Liver (tissue), 9 donors: ENCODE data around the gene SLC22A5. TPM values are rescaled to one million over a fixed set of nuclear protein-coding genes. Genes with fewer than 3 reads are reported as not detected.

ENCODE experiments used
- DNase-seq: peaks from one replicate; pipeline ENCODE4 v3.0.0-alpha.2; 2017; ENCODE audit warnings: low spot score
- H3K27ac ChIP-seq, 2 donors: one replicate each; pipeline ENCODE4 v1.7.0; 2013; ENCODE audit warnings: inconsistent platforms in 2 of 2, low read length in 2 of 2, control low read depth in 1 of 2, low read depth in 1 of 2, mild to moderate bottlenecking in 1 of 2
- H3K27me3 ChIP-seq, 4 donors: one replicate each; pipeline versions ENCODE4 v1.6.1 to v1.7.0; 2013; ENCODE audit warnings: low read length in 3 of 4, inconsistent platforms in 1 of 4, mild to moderate bottlenecking in 1 of 4, moderate library complexity in 1 of 4; ENCODE audit not compliant: control insufficient read depth in 4 of 4, insufficient read depth in 4 of 4
- H3K36me3 ChIP-seq, 4 donors: one replicate each; pipeline versions ENCODE4 v1.6.1 to v1.7.0; 2013; ENCODE audit warnings: low read length in 3 of 4, mild to moderate bottlenecking in 3 of 4, low read depth in 1 of 4, moderate library complexity in 1 of 4; ENCODE audit not compliant: control insufficient read depth in 4 of 4, insufficient read depth in 3 of 4
- H3K4me1 ChIP-seq, 4 donors: one replicate each; pipeline versions ENCODE4 v1.6.1 to v1.7.0; 2013; ENCODE audit warnings: low read length in 3 of 4, mild to moderate bottlenecking in 3 of 4, moderate library complexity in 1 of 4; ENCODE audit not compliant: control insufficient read depth in 4 of 4, insufficient read depth in 4 of 4
- H3K4me3 ChIP-seq, 3 donors: one replicate each; pipeline versions ENCODE4 v1.6.1 to v1.7.0; 2013; ENCODE audit warnings: low read length in 3 of 3, control low read depth in 1 of 3, low read depth in 1 of 3, mild to moderate bottlenecking in 1 of 3
- H3K9ac ChIP-seq, 2 donors: one replicate each; pipeline ENCODE4 v1.7.0; 2013; ENCODE audit warnings: low read length in 2 of 2, mild to moderate bottlenecking in 2 of 2, moderate library complexity in 2 of 2, control low read depth in 1 of 2, low read depth in 1 of 2
- H3K9me3 ChIP-seq, 4 donors: one replicate each; pipeline versions ENCODE4 v1.6.1 to v1.7.0; 2013; ENCODE audit warnings: low read length in 3 of 4; ENCODE audit not compliant: control insufficient read depth in 4 of 4
- ATF3 ChIP-seq: IDR thresholded peaks from 2 replicates; pipeline ENCODE4 v1.6.1; 2016; ENCODE audit warnings: antibody characterized with exemption
- CTCF ChIP-seq: fragments of 150-350 bp; IDR thresholded peaks from 2 replicates; pipeline ENCODE4 v1.5.1; 2017; ENCODE audit warnings: improper control_type of control experiment, low read depth, low read length; ENCODE audit not compliant: missing input control
- EGR1 ChIP-seq, 2 donors: IDR thresholded peaks; 2 replicates each; pipeline ENCODE4 v1.6.1; 2016 to 2018; ENCODE audit warnings: antibody characterized with exemption in 2 of 2, low read depth in 2 of 2
- FOXA1 ChIP-seq: IDR thresholded peaks from 2 replicates; pipeline ENCODE4 v1.6.1; 2016; ENCODE audit warnings: antibody characterized with exemption
- FOXA2 ChIP-seq: IDR thresholded peaks from 2 replicates; pipeline ENCODE4 v1.6.1; 2016; ENCODE audit warnings: antibody characterized with exemption
- GABPA ChIP-seq, 2 donors: IDR thresholded peaks in 1 of 2; conservative IDR thresholded peaks in 1 of 2; 2 replicates each; pipeline ENCODE4 v1.6.1; 2016; ENCODE audit warnings: antibody characterized with exemption in 2 of 2, mild to moderate bottlenecking in 1 of 2, moderate library complexity in 1 of 2
- HNF4A ChIP-seq, 2 donors: conservative IDR thresholded peaks; 2 replicates each; pipeline ENCODE4 v1.6.1; 2016; ENCODE audit warnings: antibody characterized with exemption in 2 of 2, mild to moderate bottlenecking in 2 of 2
- HNF4G ChIP-seq: IDR thresholded peaks from 2 replicates; pipeline ENCODE4 v1.6.1; 2016; ENCODE audit warnings: antibody characterized with exemption
- JUND ChIP-seq, 2 donors: IDR thresholded peaks; 2 replicates each; pipeline ENCODE4 v1.6.1; 2016; ENCODE audit warnings: antibody characterized with exemption in 2 of 2
- MAX ChIP-seq: IDR thresholded peaks from 2 replicates; pipeline ENCODE4 v1.6.1; 2016; ENCODE audit warnings: antibody characterized with exemption
- NR2F2 ChIP-seq: IDR thresholded peaks from 2 replicates; pipeline ENCODE4 v1.6.1; 2016; ENCODE audit warnings: antibody characterized with exemption
- RAD21 ChIP-seq, 2 donors: IDR thresholded peaks; 2 replicates each; pipeline ENCODE4 v1.6.1; 2016; ENCODE audit warnings: antibody characterized with exemption in 2 of 2, mild to moderate bottlenecking in 2 of 2
- REST ChIP-seq: IDR thresholded peaks from 2 replicates; pipeline ENCODE4 v1.6.1; 2016; ENCODE audit warnings: antibody characterized with exemption, mild to moderate bottlenecking
- RXRA ChIP-seq, 2 donors: IDR thresholded peaks; 2 replicates each; pipeline ENCODE4 v1.6.1; 2017 to 2018; ENCODE audit warnings: antibody characterized with exemption in 2 of 2, mild to moderate bottlenecking in 1 of 2
- SP1 ChIP-seq: IDR thresholded peaks from 2 replicates; pipeline ENCODE4 v1.6.1; 2018; ENCODE audit warnings: antibody characterized with exemption, mild to moderate bottlenecking
- TAF1 ChIP-seq: conservative IDR thresholded peaks from 2 replicates; pipeline ENCODE4 v1.6.1; 2016; ENCODE audit warnings: antibody characterized with exemption, mild to moderate bottlenecking
- YY1 ChIP-seq: IDR thresholded peaks from 2 replicates; pipeline ENCODE4 v1.6.1; 2016; ENCODE audit warnings: antibody characterized with exemption, mild to moderate bottlenecking
- ZBTB33 ChIP-seq: IDR thresholded peaks from 2 replicates; pipeline ENCODE4 v1.6.1; 2016; ENCODE audit warnings: antibody characterized with exemption
- WGBS: extraction: QIAGEN DNeasy Blood & Tissue Kit; methylation state at CpG from one replicate; pipeline ENCODE4 v1.1.7; 2013; 5-methylcytosine and 5-hydroxymethylcytosine counted together
- polyA plus RNA-seq, 2 donors: library from polyadenylated mRNA; stranded (reverse) in 1 of 2; unstranded in 1 of 2; fragments of 200-250 nt in 1 of 2; fragments of >200 nt in 1 of 2; fragmentation: Nextera tagmentation in 1 of 2; extraction: Ambion mirVana in 1 of 2; gene quantifications; one replicate each; pipeline versions ENCODE4 v1.2.1 to v1.2.3, GENCODE V29; 2013 to 2015
- total RNA-seq, 2 donors: library from RNA; depleted of rRNA; stranded (reverse); fragments of >200 nt; gene quantifications; one replicate each; pipeline ENCODE4 v1.2.3, GENCODE V29; 2014
- donor health status: healthy.
- donor health status: healthy.
- donor health status: healthy.
- donor health status: healthy.
- donor health status: healthy.

The SLC22A5 gene
- total and polyA plus RNA-seq, 4 donors = 3.4 to 12.7 (median 8.5) TPM

GRCh38 chr5:132342291-132343180 is 27.0 kb upstream of the SLC22A5 start (continued):
- TF ChIP-seq ZBTB33 (no peak), FOXA1 (no peak), YY1 (no peak)

GRCh38 chr5:132344775-132345514 is 24.6 kb upstream of the SLC22A5 start:
- H3K27ac ChIP-seq = no peak overlapping the region
- H3K4me3 ChIP-seq = no peak overlapping the region
- DNase-seq = no peak
- H3K9ac ChIP-seq = no peak overlapping the region
- H3K9me3 ChIP-seq = peaks cover 0 to 5% (median 2%) of the 10 kb centered on the region in 4 donors
- H3K36me3 ChIP-seq = peaks cover 0 to 10% (median 6%) of the 10 kb centered on the region in 4 donors
- TF ChIP-seq FOXA2 (no peak), ZBTB33 (no peak), FOXA1 (no peak), RAD21 (IDR thresholded peaks at IDR 0.05) (no peak), NR2F2 (no peak), HNF4A (conservative IDR thresholded peaks at IDR 0.05) (no peak), HNF4G (no peak), CTCF (no peak), JUND (IDR thresholded peaks at IDR 0.05) (no peak), ATF3 (no peak), YY1 (no peak), REST (no peak), MAX (no peak), TAF1 (no peak), GABPA (IDR thresholded peaks at IDR 0.05 in 1 of 2, conservative IDR thresholded peaks at IDR 0.05 in 1 of 2) (no peak), EGR1 (IDR thresholded peaks at IDR 0.05; ENCODE audit: low read depth in 2 of 2) (no peak), RXRA (IDR thresholded peaks at IDR 0.05) (no peak), SP1 (no peak)
- H3K27me3 ChIP-seq = no peaks in the 10 kb centered on the region
- WGBS = 86% methylated on average over 5 of the region's 5 CpGs
- H3K4me1 ChIP-seq = no peaks in the 10 kb centered on the region
